GM21619 (cell line): ENCODE data around the gene GRIK1.

Experiments used
- ATAC-seq: cut with Tn5 transposase; IDR thresholded peaks from one replicate; pipeline ENCODE4 v1.9.1; 2021; ENCODE audit not compliant: unreplicated experiment

Gene GRIK1

DNA sequence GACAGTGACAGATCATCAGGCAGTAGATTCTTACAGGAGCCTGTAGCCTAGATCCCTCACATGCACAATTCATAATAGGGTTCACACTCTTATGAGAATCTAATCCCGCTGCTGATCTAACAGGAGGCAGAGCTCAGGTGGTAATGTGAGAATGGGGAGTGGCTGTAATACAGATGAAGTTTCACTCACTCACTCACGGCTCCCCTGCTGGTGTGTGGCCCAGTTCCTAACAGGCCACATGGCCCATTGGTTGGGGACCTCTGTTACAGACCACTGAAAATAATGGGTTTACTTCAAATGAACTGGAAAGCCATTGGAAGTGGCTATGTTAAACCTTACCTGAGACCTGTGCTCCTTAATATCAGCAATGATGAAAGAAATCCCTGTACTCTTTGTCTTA, 151.0 kb downstream of the GRIK1 start:
- ATAC-seq: no peak

DNA sequence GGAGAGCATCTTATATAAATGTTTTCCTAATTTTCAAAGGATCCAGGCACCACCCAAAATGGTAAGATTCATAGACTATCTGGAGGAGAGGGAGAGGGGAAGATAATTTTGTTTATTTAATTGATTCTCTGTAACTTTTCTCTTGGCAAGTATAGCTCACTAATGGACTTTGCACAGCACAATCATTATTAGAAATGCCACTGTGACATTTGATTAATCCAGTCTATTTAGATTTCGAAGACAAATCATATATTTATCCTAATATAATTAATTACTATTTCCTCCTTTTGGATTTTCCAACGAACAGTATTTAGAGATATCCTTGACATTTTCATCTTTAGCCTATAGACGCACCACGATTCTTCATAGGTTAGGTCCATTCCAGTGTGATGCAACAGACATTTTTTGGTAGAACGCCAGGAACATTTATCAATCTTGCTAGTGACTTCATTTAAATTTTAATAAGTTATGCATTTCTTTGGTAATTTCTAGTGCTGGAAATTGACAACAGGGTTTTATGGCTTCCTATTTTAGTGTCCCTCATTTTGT, 152.4 kb downstream of the GRIK1 start:
- ATAC-seq: no peak

DNA sequence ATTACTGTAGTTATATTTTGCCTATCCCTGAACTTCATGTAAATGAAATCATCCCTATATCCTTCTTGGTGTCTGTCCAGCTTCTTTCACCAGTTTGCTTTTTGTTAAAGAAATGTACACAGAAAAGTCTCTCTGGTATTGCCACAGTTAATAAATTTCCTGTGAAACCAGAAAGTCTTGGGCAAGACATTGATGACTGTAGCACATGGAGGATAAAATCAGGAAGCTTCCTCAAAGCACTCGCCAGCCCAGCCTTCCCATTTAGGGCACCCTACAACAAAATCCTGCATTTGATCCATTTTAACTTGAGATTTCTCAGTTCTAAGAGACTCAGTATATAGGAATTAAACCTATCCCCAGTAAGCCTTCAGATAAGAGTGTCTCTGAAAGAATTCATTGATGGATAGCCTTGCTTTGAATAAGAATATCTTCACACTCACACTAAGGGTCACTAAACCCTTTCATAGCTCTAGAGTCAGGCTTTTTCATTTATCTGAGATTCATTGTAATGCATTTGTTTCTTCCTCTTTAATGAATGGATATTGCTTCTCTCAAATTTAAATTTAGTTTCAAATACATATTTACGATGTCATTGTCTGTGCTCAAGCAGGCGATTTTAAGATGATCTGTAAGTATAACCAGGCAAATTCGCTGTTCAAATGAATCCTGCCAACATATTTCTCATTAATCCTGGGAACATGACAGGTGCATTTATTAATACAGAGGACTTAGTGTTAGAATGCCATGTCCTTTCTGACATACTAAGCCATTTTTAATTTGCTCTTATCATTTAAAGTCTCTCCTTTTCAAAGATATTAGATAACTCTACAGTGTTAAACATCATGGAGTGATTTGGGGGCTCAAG, 153.1 kb downstream of the GRIK1 start:
- ATAC-seq: no peak

DNA sequence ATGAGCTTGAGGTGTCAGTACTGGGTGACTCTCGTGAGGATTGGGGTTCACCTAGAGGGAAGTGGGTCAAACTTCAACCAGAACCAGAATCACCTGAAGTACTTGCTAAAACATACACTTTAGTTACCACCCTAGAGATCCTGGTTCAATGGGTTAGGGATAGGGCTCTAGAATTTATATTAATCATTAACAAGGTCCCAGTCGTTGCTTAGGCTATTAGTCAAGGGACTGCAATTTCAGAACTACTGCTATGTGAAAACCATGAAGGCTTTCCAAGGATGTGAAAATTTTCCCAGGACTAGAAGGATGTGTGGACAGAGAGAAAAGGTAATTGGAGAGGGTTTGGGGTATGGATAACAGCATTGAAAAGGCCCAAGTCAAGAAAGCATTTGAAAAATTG, 162.6 kb downstream of the GRIK1 start:
- ATAC-seq: no peak

DNA sequence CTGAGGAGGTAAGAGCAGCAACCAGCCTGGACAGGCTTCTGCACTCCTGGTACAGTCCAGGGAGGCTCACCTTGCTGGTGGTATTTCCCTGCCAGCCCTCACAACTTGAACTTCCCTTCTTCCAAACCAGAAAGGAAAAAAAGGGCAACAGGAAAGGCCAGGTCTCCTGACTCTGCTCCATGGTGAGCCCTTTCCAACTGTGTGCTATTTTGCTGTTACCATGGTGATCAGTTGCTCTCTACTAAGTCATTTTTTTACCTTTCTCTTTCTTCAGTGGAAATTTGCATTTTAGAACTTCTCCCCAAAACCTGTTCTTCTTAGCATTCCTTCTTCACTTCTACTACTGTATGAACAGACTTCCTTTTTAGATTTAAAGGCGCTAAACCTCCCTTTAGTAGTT, 164.3 kb downstream of the GRIK1 start:
- ATAC-seq: no peak

DNA sequence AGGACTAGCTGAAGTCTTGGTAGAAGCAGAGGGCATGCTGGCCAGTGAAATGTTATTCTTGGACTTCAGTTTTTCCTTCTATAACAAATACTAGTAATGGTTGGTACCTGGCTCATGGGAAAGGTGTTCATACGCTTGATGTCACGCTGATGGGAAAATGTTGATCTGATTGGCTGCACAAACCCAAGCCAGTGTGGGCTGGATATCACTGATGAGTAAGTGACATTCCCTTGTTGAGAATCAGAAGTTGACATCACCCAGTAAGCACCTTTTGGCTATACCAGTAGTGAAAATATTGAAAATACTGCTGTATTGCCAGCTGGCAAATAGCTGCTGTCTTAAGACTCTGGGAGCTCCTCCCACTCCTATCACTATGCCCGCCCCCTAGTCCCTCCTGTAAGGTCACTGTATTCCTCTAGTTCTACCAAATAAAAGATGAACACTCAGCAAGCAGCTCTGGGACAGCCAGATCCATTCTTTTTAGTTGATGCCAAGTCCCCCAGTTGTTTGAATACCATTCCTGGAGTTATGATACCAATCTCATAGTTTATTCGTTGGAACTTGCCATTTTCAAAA, 168.2 kb downstream of the GRIK1 start:
- no peak for ATAC-seq

DNA sequence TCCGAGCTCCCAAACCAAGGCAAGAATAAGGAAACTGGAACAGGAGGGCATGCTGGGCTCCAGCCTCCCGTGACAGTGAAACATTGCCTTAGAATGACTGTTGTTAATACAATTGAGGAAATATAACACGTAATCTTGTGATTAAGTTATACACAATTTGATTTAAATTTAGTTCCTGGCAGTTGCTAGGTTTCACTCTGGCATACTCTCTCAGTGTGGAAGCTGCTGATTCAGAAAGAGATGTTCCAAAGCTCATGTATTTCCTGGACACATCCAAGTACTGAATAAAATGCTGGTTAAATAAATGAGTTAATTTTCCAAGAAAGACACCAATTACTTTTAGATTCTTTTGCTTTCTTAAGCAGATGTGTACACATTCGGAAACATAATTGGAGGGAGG, 176.1 kb downstream of the GRIK1 start:
- ATAC-seq: no peak

DNA sequence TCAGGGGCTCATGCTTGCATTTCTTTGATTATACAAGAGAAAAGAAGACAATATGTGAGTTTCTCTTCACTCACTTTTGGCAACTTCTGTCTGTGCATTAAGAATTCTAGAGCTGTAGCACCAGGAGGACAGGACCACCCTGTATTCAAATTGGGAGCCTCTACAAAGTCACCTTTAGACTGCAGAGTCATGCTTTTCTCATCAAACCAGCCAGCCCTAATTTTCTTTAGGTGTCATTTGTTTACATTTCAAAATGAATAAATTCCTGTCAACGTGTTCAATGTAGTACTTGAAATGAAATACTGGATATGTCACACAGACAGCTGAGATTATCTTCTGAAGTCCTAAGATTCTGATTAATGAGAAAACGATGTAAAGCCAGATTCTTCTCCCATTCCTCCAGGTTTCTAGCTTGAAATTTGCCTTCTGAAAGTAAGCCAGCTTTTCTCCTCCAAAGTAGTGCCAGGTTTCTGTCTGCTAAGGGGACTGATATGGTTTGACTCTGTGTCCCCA, 177.2 kb downstream of the GRIK1 start:
- ATAC-seq: no peak

DNA sequence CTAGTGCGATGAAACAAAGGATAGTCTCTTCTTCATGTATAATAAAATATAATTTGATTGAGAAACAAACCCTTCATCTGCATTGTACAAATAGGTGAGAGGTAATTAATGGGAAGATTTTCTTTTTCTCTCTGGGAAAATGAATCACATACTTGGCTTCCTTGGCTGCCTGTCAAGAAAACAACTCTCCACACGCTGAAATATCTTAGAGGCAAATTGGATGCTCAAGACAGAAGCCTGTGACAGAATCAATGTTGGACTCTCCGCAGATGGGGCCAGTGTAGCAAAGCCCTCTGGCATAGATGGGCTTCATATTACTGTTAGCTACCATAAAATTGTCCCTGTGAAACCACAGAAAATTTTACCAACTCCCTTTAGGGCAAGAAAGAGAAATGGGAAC, 186.6 kb downstream of the GRIK1 start:
- no peak for ATAC-seq

DNA sequence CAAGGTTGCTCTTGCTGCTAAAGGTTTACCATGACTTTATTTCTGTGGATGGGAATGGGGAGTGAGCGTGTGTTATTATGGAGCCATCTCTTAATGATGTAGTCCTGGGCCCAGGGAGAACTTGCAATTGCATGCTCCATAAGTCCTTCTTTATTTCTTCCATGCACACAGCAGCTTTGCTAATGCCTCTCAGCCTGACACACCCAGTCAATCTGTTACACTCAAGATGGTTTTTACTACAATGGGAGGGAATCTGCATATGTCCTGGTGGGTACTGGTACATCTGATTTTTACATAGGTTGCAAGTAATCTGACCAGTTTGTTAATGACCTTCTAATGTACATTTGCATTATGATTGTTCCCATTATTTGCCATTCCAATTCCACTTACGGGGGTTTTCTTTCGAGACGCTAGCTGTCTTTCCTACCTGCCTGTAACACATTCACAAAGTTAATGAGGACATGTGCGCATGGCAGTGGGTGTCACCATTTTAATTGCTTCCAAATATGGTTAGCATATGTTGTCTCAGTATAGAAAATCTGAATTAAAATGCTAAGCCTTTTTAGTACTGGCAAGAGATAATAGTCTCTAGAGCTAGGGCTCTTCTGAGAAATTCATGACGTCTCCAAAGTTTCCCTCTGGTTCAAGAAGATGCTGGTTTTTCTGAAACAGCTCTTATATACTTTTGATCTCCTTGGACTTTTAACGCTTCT, 188.2 kb downstream of the GRIK1 start:
- ATAC-seq: no peak

DNA sequence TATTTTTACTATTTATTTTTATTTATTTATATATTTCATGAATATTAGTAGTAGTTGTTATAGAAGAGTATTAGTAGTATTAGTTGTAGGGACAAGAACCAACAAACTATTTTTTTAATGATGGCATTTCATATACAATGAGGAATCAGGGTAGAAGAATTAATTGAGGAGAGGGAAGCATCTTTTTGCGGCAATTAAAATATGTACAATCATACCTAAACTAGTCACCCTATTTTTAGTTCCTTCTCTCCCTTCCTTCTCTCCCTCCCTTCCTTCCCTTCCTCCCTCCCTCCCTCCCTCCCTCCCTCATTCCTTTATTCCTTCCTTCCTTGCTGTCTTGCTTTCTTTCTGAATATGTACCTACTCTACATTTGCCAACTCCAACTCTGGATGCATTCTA, 189.8 kb downstream of the GRIK1 start:
- no peak for ATAC-seq

DNA sequence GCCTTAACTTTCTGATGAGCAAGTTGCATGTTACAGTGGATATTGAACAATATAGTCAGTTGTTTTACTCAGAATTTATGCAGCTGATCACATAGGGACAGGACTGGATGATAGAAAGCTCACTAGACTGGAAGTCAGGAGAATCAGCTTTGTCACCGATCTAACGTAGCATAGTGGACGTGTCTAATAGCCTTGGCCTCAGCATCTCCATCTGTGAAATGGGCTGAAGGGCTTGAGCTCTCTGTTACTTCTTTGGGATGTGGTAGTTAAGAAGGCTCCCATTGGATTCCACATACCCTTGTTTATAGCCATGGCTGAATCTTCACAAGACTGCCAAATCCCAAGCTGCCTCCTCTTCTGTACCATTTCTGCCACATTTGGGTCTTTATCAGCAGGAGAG, 190.6 kb downstream of the GRIK1 start:
- ATAC-seq: no peak

DNA sequence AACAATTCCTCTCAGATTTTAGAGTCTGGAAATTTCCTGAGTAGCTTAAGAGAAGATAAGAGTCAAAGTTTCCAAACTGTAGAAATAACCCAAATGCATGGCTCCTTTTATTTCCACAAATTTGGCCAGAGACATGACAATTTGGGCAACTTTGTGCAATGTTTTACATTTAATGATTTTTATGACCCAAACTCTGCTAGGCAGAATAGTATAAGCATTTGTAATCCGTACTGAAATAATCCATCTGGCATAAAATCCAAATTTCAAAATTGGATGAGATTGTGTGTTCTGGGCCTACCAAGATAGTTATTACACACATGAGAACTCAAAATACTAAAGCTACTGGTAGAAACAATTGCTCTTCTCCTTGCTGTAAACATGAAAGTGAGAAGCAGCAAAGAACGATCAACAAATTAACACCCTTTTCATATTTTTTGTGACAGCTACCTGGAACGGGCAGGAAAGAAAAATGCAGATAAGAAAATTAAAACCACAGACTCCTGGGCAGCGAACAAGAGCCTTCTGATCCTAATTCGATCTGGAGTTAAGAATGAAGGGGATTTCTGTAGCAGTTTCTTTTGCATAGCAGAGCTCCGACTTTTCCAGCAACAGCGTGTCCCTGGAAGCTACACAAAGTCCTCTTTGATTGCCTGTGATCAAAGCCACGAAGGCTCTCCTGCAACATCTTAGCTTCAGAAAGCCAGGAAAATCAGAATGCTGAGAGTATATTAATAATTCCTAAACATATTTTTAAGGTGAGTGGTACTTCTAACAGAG, 191.2 kb downstream of the GRIK1 start:
- no peak for ATAC-seq

DNA sequence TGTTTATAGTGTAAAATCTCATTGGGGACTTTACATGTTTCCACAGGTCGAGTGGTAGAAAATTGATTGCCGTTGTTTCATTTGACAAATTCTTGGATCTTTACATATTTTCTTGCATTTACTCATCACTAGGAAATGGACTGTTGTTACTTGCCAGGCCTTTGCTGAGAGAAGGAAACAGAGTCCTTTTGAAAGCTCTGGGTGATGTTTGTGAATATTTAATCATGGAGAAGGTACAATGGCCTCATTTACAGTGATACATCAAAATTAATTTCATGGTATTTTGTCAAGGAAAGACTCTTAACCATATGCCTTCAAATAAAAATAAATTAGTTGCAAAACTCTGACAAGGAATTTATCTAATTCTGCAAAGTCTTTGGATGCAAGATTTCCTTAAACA, 198.0 kb downstream of the GRIK1 start:
- ATAC-seq: no peak

DNA sequence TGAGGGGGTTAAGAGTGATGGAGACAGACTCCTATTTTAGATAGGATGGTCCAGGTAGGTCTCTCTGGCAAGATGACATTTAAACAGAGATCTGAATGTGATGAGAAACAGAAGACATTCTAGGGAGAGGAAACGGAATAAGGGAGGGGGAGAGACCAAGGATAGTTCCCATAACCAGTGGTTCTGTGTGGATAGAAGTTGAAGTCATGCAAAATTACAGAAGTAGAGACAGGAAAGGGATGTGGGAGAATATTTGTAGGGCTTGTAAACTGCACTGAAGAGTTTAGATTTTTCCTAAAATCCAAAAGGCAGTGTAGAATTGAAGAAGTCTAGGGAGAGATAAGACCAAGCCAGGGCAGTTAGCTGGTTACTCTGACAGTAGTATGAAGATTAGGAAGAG, 200.6 kb downstream of the GRIK1 start:
- ATAC-seq: no peak

DNA sequence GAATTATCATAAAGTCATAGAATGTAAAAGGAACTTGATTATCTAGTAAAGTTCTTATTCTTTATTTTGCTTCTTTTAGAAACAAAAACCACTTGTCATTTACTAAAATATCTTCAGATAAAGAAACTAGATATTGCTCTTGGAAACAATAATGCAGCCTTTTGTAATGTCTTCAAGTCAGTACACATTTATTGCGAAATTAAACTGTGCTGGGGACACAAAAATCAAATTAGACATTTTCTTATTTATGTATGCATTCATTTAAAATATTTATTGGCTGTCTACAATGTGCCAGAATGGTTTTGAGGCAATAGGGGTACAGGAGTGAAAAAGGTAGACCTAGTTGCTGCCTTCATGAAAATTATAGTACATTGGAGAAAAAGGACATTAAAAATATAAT, 201.1 kb downstream of the GRIK1 start:
- ATAC-seq: no peak

DNA sequence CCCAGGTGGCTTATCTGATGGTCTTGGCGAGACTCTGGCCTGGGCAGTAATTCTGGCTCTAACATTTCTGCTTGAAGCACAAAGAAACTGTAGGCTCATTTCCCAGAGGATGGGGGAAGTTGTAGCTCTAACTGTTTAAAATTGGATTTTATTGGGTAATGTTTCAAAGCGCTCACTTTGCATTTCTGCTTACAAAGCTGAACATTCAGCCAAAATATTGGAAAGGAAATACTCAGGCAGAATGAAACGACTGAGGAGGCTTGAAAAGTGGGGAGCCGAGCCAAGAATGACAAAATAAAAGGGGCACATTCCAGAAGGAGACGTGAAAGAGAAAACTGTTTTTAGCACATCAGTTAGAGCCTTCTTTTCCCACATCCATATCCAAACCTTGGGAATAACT, 202.6 kb downstream of the GRIK1 start:
- ATAC-seq: no peak

DNA sequence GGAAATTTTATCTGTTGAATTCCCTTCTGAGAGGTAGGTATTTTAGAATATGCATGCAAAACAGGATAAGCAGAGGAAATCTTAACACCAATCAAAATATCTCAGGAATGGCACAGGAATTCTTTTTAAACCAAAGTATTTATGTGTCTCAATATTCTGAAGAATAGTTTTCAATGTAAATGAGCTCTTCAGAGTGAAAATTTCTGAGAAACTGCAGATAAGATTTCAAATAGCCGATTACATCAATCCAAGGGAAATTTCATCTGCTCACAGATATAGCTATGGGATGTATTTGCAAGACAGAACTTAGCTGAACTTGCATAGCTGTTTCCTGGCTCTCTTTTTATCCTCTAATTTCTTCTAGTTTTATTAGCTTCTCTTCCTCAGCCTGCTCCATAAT, 209.5 kb downstream of the GRIK1 start:
- ATAC-seq: no peak

DNA sequence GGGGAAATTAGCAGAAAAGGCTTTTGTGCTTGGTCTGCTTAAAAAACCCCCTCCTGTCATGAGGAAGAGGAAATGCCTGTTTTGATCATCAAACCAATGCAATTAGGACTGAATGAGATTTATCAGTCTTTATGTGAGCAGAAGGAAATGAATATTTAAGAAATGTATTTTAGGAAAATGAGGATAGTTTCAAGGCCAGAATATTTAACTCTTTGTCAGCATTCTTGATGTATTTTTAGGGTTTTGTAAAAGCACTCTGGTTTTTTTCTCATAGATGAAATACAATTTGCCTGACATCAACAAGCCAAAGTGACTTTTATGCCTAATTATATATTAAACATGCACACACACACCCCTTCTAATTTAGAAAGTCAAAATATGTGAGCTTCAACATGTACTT, 213.8 kb downstream of the GRIK1 start:
- ATAC-seq: no peak

DNA sequence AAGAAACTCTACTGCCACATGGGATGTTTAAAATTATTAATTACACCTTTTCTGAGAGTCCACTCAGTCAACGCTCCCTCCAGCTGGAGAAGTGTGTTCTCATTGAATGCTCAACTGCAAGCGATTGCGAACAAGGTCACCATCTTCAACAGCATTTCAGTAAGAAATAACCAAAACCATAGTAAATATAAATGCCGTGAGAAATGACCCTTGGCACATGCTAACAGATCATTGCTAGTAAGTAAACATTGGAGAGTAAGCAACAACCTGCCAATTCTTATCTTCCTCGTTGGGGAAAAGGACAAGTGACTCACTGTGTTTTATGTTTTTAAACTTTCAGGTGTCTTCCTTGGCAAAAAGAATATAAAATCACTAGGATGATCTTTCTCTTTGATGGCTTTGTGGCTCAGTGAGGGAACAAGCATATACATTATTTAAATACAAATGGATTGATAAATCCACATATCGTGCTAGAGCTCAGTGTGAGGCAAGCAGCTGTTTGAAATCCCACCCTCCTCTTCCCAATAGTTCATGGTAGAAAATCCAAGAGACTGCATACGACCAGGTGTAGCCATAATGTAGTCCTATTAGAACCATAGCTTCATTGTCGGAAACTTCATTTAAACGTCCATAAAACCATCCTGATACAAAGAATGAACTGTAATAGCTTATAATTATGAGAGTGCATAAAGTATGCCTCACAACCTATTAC, 214.6 kb downstream of the GRIK1 start:
- ATAC-seq: no peak
